Liver (tissue), 9 donors: ENCODE data around the gene ATP8B3. TPM values are rescaled to one million over a fixed set of nuclear protein-coding genes. Genes with fewer than 3 reads are reported as not detected.

ENCODE experiments used
- DNase-seq: peaks from one replicate; pipeline ENCODE4 v3.0.0-alpha.2; 2017; ENCODE audit warnings: low spot score
- H3K27ac ChIP-seq, 2 donors: one replicate each; pipeline ENCODE4 v1.7.0; 2013; ENCODE audit warnings: inconsistent platforms in 2 of 2, low read length in 2 of 2, control low read depth in 1 of 2, low read depth in 1 of 2, mild to moderate bottlenecking in 1 of 2
- H3K27me3 ChIP-seq, 4 donors: one replicate each; pipeline versions ENCODE4 v1.6.1 to v1.7.0; 2013; ENCODE audit warnings: low read length in 3 of 4, inconsistent platforms in 1 of 4, mild to moderate bottlenecking in 1 of 4, moderate library complexity in 1 of 4; ENCODE audit not compliant: control insufficient read depth in 4 of 4, insufficient read depth in 4 of 4
- H3K36me3 ChIP-seq, 4 donors: one replicate each; pipeline versions ENCODE4 v1.6.1 to v1.7.0; 2013; ENCODE audit warnings: low read length in 3 of 4, mild to moderate bottlenecking in 3 of 4, low read depth in 1 of 4, moderate library complexity in 1 of 4; ENCODE audit not compliant: control insufficient read depth in 4 of 4, insufficient read depth in 3 of 4
- H3K4me1 ChIP-seq, 4 donors: one replicate each; pipeline versions ENCODE4 v1.6.1 to v1.7.0; 2013; ENCODE audit warnings: low read length in 3 of 4, mild to moderate bottlenecking in 3 of 4, moderate library complexity in 1 of 4; ENCODE audit not compliant: control insufficient read depth in 4 of 4, insufficient read depth in 4 of 4
- H3K4me3 ChIP-seq, 3 donors: one replicate each; pipeline versions ENCODE4 v1.6.1 to v1.7.0; 2013; ENCODE audit warnings: low read length in 3 of 3, control low read depth in 1 of 3, low read depth in 1 of 3, mild to moderate bottlenecking in 1 of 3
- H3K9ac ChIP-seq, 2 donors: one replicate each; pipeline ENCODE4 v1.7.0; 2013; ENCODE audit warnings: low read length in 2 of 2, mild to moderate bottlenecking in 2 of 2, moderate library complexity in 2 of 2, control low read depth in 1 of 2, low read depth in 1 of 2
- H3K9me3 ChIP-seq, 4 donors: one replicate each; pipeline versions ENCODE4 v1.6.1 to v1.7.0; 2013; ENCODE audit warnings: low read length in 3 of 4; ENCODE audit not compliant: control insufficient read depth in 4 of 4
- ATF3 ChIP-seq: IDR thresholded peaks from 2 replicates; pipeline ENCODE4 v1.6.1; 2016; ENCODE audit warnings: antibody characterized with exemption
- CTCF ChIP-seq: fragments of 150-350 bp; IDR thresholded peaks from 2 replicates; pipeline ENCODE4 v1.5.1; 2017; ENCODE audit warnings: improper control_type of control experiment, low read depth, low read length; ENCODE audit not compliant: missing input control
- EGR1 ChIP-seq, 2 donors: IDR thresholded peaks; 2 replicates each; pipeline ENCODE4 v1.6.1; 2016 to 2018; ENCODE audit warnings: antibody characterized with exemption in 2 of 2, low read depth in 2 of 2
- FOXA1 ChIP-seq: IDR thresholded peaks from 2 replicates; pipeline ENCODE4 v1.6.1; 2016; ENCODE audit warnings: antibody characterized with exemption
- FOXA2 ChIP-seq: IDR thresholded peaks from 2 replicates; pipeline ENCODE4 v1.6.1; 2016; ENCODE audit warnings: antibody characterized with exemption
- GABPA ChIP-seq, 2 donors: IDR thresholded peaks in 1 of 2; conservative IDR thresholded peaks in 1 of 2; 2 replicates each; pipeline ENCODE4 v1.6.1; 2016; ENCODE audit warnings: antibody characterized with exemption in 2 of 2, mild to moderate bottlenecking in 1 of 2, moderate library complexity in 1 of 2
- HNF4A ChIP-seq, 2 donors: conservative IDR thresholded peaks; 2 replicates each; pipeline ENCODE4 v1.6.1; 2016; ENCODE audit warnings: antibody characterized with exemption in 2 of 2, mild to moderate bottlenecking in 2 of 2
- HNF4G ChIP-seq: IDR thresholded peaks from 2 replicates; pipeline ENCODE4 v1.6.1; 2016; ENCODE audit warnings: antibody characterized with exemption
- JUND ChIP-seq, 2 donors: IDR thresholded peaks; 2 replicates each; pipeline ENCODE4 v1.6.1; 2016; ENCODE audit warnings: antibody characterized with exemption in 2 of 2
- MAX ChIP-seq: IDR thresholded peaks from 2 replicates; pipeline ENCODE4 v1.6.1; 2016; ENCODE audit warnings: antibody characterized with exemption
- NR2F2 ChIP-seq: IDR thresholded peaks from 2 replicates; pipeline ENCODE4 v1.6.1; 2016; ENCODE audit warnings: antibody characterized with exemption
- RAD21 ChIP-seq, 2 donors: IDR thresholded peaks; 2 replicates each; pipeline ENCODE4 v1.6.1; 2016; ENCODE audit warnings: antibody characterized with exemption in 2 of 2, mild to moderate bottlenecking in 2 of 2
- REST ChIP-seq: IDR thresholded peaks from 2 replicates; pipeline ENCODE4 v1.6.1; 2016; ENCODE audit warnings: antibody characterized with exemption, mild to moderate bottlenecking
- RXRA ChIP-seq, 2 donors: IDR thresholded peaks; 2 replicates each; pipeline ENCODE4 v1.6.1; 2017 to 2018; ENCODE audit warnings: antibody characterized with exemption in 2 of 2, mild to moderate bottlenecking in 1 of 2
- SP1 ChIP-seq: IDR thresholded peaks from 2 replicates; pipeline ENCODE4 v1.6.1; 2018; ENCODE audit warnings: antibody characterized with exemption, mild to moderate bottlenecking
- TAF1 ChIP-seq: conservative IDR thresholded peaks from 2 replicates; pipeline ENCODE4 v1.6.1; 2016; ENCODE audit warnings: antibody characterized with exemption, mild to moderate bottlenecking
- YY1 ChIP-seq: IDR thresholded peaks from 2 replicates; pipeline ENCODE4 v1.6.1; 2016; ENCODE audit warnings: antibody characterized with exemption, mild to moderate bottlenecking
- ZBTB33 ChIP-seq: IDR thresholded peaks from 2 replicates; pipeline ENCODE4 v1.6.1; 2016; ENCODE audit warnings: antibody characterized with exemption
- WGBS: extraction: QIAGEN DNeasy Blood & Tissue Kit; methylation state at CpG from one replicate; pipeline ENCODE4 v1.1.7; 2013; 5-methylcytosine and 5-hydroxymethylcytosine counted together
- polyA plus RNA-seq, 2 donors: library from polyadenylated mRNA; stranded (reverse) in 1 of 2; unstranded in 1 of 2; fragments of 200-250 nt in 1 of 2; fragments of >200 nt in 1 of 2; fragmentation: Nextera tagmentation in 1 of 2; extraction: Ambion mirVana in 1 of 2; gene quantifications; one replicate each; pipeline versions ENCODE4 v1.2.1 to v1.2.3, GENCODE V29; 2013 to 2015
- total RNA-seq, 2 donors: library from RNA; depleted of rRNA; stranded (reverse); fragments of >200 nt; gene quantifications; one replicate each; pipeline ENCODE4 v1.2.3, GENCODE V29; 2014
- donor health status: healthy.
- donor health status: healthy.
- donor health status: healthy.
- donor health status: healthy.
- donor health status: healthy.

ATP8B3 gene
- total and polyA plus RNA-seq, 4 donors, result 0.42 to 3.1 (median 0.52) TPM

GRCh38 chr19:1854542-1855039 lies 42.5 kb upstream of the ATP8B3 start:
- H3K9me3 ChIP-seq, result no peaks in the 10 kb centered on the region
- H3K36me3 ChIP-seq, result peaks cover 0 to 2% (median 0%) of the 10 kb centered on the region in 4 donors
- peaks cover 30 to 55% (median 40%) of the 10 kb centered on the region in 4 donors for H3K4me1 ChIP-seq
- no peak overlapping the region for H3K9ac ChIP-seq
- 77% methylated on average over 37 of the region's 37 CpGs for WGBS
- peak overlapping the region; percentile 45 to 51 for H3K27ac ChIP-seq
- H3K27me3 ChIP-seq, result no peaks in the 10 kb centered on the region
- peak; percentile 72 for DNase-seq
- H3K4me3 ChIP-seq, result no peak overlapping the region
- no peak for TF ChIP-seq CTCF
- TF ChIP-seq NR2F2, result no peak
- no peak for TF ChIP-seq SP1
- TF ChIP-seq ATF3, result no peak
- no peak for TF ChIP-seq JUND (IDR thresholded peaks at IDR 0.05)
- TF ChIP-seq REST, result no peak
- TF ChIP-seq GABPA (IDR thresholded peaks at IDR 0.05 in 1 of 2, conservative IDR thresholded peaks at IDR 0.05 in 1 of 2), result no peak
- no peak for TF ChIP-seq RAD21 (IDR thresholded peaks at IDR 0.05)
- TF ChIP-seq TAF1, result no peak
- TF ChIP-seq FOXA1, result no peak
- no peak for TF ChIP-seq RXRA (IDR thresholded peaks at IDR 0.05)
- no peak for TF ChIP-seq HNF4G
- no peak for TF ChIP-seq EGR1 (IDR thresholded peaks at IDR 0.05; ENCODE audit: low read depth in 2 of 2)
- TF ChIP-seq HNF4A (conservative IDR thresholded peaks at IDR 0.05), result no peak
- TF ChIP-seq FOXA2, result no peak
- no peak for TF ChIP-seq ZBTB33

GRCh38 chr19:1854039-1854541 lies 42.0 kb upstream of the ATP8B3 start:
- 83% methylated on average over 16 of the region's 16 CpGs for WGBS
- no peak overlapping the region for H3K27ac ChIP-seq
- no peak for TF ChIP-seq HNF4A (conservative IDR thresholded peaks at IDR 0.05)
- no peak for TF ChIP-seq HNF4G
- TF ChIP-seq EGR1 (IDR thresholded peaks at IDR 0.05; ENCODE audit: low read depth in 2 of 2), result no peak
- no peak for TF ChIP-seq CTCF
- TF ChIP-seq FOXA1, result no peak
- no peak for TF ChIP-seq ATF3
- no peak for TF ChIP-seq RXRA (IDR thresholded peaks at IDR 0.05)
- no peak for TF ChIP-seq FOXA2
- no peak for TF ChIP-seq JUND (IDR thresholded peaks at IDR 0.05)
- no peak for TF ChIP-seq GABPA (IDR thresholded peaks at IDR 0.05 in 1 of 2, conservative IDR thresholded peaks at IDR 0.05 in 1 of 2)
- TF ChIP-seq NR2F2, result no peak
- TF ChIP-seq YY1, result no peak
- no peak for TF ChIP-seq ZBTB33
- TF ChIP-seq MAX, result no peak
- no peak for TF ChIP-seq RAD21 (IDR thresholded peaks at IDR 0.05)

More at GRCh38 chr19:1854039-1854541, 42.0 kb upstream of the ATP8B3 start:
- Histone ChIP-seq H3K27me3 (no peaks in the 10 kb centered on the region), H3K9ac (no peak overlapping the region), H3K4me1 (peaks cover 26 to 50% (median 37%) of the 10 kb centered on the region in 4 donors), H3K36me3 (peaks cover 0 to 2% (median 0%) of the 10 kb centered on the region in 4 donors), H3K9me3 (no peaks in the 10 kb centered on the region), H3K4me3 (no peak overlapping the region)
- DNase-seq, result no peak
